GM21515 (cell line): Measurements from ENCODE around the gene CELA2B.
"Not testable (repeated sequence)": the region's sequence is repeated elsewhere in the genome, so short reads cannot be mapped to it uniquely, and the experiment has no call there.

Experiments
- ATAC-seq: cut with Tn5 transposase; IDR thresholded peaks from one replicate; pipeline ENCODE4 v1.9.1; 2021; ENCODE audit not compliant: unreplicated experiment

Gene CELA2B

DNA sequence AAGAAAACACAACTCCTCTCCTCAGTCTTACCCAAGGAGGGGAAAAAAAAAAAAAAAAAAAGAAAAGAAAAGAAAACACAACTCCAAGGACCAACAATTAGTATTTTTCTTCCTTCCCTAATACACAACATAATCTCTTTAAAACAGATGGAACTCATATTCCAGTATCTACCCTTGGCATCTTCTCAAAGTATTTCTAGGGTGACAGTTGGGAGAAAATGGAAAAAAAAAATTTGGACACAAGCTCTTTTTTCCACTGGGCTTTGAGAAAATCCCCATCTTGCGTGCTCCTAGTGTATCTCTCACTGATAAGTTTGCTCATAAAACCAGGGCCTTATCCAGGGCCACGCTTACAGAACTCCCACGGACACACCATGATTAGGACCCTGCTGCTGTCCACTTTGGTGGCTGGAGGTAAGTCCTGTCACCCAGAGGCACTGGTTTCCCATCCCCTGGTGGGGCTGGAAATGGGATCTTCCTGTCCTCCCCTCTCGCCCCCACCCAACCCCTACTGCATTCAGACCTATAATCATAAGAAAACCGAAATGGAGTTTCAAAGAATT, at the start of gene CELA2B:
TSS of gene CELA2B (plus strand) at position 353 of the 563 bp plus-strand sequence. CDS start at position 375, 22 bp downstream.
- ATAC-seq: no peak

DNA sequence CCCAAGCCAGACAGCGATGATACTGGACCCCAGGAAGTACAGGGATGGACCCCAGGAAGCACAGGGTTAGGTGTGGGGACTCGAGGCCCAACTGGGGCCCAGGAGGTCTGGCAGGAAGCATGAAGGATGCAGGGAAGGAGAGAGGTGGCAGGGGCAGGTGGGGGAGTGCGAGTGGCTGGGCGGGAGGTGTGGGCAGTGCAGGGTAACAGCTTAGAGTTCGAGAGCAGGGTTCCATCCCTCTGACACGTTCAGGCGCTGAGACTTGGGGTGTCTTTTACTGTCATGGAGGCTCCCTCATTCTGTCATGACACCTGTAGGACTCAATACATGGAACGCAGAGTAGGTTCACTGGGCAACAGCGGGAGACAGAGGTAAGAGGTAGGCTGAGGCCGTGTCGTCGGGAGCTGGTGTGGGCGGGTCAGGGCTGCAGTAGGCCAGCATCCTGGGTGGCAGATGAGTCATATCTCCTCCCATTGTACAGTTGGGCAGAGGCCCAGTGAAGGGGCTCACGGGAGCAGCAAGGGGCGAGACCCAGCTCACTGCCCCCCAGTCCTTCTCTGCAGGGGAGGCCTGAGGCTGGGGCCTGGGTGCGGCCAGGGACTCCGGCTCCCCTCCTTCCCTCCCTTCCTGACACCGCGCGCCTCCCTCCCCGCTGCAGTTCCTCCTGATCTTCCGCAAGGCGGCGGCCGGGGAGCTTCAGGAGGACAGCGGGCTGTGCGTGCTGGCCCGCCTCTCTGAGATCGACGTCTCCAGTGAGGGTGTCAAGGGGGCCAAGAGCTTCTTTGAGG, 49.2 kb upstream of the CELA2B start:
- no peak for ATAC-seq

DNA sequence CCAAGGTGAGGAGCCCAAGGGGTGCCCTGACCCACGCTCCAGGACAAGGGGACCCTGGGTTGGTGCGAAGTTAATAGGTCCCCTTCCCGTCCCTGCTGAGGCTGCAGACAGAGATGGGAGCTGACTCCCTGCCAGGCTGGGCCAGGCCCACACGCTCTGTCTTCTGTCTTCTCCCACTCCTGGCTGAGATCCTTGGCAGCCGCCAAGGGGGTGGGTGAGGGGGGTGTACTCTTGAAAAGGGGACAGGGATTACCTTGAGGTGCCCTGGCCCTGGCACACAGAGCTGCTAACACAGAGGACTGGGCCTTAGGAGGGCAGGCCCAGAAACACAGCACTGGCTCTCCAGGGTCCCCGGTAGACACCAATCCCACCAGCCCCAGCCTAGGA, 48.6 kb upstream of the CELA2B start:
- ATAC-seq: no peak

DNA sequence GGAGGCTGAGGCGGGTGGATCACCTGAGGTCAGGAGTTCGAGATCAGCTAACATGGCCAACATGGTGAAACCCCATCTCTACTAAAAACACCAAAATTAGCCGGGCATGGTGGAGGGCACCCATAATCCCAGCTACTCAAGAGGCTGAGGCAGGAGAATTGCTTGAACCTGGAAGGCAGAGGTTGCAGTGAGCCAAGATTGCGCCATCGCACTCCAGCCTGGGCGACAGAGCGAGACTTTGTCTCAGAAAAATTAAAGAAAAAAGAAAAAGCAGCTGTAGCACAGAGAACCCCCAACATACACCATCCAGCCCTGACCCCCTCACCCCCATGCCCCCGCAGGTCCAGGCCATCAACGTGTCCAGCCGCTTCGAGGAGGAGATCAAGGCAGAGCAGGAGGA, 47.7 kb upstream of the CELA2B start:
- not testable (repeated sequence) for ATAC-seq

DNA sequence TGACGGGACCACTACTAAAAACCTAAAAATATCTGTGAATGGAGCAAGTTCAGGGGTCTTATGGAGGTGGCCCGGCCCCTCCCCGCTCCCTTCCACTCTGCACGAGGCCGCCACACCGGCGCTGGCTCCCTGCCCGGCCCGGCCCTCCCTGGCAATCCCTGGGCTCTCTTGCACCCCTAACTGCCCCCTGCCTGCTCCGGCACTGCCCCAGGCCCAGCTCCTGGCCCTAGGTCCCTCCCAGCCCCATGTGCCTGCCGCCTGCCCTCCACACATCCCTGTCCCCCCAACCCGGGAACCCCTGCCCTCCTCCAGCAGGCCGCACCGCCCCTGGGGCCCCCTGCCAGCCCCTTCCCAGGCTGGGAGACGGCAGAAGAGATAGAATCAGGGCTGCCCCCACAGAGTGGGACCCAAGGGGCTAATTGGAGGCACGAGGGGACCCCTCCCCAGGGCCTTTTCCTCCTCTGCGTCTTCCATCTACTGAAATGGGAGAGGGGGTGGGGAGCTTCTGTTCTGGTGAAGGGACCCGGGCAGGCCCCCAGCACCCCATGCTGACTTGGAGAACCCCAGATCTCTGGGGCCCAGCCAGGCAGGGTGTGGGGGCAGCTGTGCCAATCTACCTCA, 47.0 kb upstream of the CELA2B start:
- no peak for ATAC-seq

DNA sequence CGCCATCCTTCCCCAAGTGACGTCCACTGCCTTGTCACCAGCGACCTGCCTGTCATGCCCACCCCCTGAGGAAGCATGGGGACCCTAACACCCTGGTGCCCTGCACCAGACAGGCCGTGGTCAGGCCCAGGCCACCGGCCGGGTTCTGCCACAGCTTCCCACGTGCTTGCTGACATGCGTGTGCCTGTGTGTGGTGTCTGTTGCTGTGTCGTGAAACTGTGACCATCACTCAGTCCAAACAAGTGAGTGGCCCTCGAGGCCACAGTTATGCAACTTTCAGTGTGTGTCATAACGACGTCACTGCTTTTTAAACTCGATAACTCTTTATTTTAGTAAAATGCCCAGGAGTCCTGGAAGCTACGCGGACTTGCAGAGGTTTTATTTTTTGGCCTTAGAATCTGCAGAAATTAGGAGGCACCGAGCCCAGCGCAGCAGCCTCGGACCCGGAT, 46.2 kb upstream of the CELA2B start:
- ATAC-seq: no peak

DNA sequence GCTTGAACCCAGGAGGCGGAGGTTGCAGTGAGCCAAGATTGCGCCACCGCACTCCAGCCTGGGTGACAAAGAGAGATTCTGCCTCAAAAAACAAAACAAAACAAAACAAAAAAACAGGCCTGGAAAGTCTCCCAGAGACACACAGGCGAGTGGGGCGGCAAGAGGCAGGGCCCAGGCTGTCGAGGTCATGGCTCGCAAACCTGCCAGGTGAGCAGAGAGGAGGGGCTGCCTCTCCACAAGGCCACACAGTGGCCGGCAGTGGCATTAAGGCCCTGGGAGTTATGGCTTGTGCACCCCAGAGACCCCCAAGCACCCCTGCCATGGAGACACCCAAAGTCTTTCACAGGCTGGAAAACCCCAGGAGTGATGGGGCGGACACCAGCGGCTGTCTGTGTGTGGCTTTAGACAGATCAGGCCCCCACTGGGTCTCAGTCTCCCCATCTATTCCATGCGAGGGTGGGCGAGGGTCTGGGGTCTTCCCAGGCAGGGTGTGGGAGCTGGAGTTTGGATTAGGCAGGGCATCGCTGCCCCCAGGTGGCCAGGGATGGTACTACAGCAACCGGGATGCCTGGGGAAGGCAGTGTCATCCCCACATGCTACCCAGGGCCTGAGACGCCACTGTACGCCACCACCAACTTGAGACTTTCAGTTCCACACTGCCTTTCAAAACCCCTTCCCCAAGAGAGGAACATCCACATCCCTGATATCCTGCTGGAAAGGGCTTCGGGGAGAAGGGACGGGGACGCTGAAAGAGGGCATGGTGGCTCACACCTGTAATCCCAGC, 44.9 kb upstream of the CELA2B start:
- ATAC-seq: peak; percentile 61

DNA sequence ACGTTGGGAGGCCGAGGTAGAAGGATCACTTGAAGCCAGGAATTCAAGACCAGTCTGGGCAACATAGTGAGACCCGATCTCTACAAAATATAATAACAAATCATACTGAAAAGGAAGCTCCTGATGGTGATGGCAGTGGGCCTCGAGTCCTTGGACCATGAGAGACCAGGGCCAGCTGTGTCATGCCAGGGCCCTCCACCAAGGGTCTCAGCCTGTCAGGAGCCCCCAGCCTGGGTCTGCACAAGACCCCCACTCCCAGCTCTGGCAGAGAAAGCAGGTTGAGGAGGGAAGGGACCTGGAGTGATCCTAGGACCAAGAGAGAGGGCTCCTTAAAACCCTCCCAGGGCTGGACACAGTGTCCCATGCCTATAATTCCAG, 44.3 kb upstream of the CELA2B start:
- ATAC-seq: no peak

DNA sequence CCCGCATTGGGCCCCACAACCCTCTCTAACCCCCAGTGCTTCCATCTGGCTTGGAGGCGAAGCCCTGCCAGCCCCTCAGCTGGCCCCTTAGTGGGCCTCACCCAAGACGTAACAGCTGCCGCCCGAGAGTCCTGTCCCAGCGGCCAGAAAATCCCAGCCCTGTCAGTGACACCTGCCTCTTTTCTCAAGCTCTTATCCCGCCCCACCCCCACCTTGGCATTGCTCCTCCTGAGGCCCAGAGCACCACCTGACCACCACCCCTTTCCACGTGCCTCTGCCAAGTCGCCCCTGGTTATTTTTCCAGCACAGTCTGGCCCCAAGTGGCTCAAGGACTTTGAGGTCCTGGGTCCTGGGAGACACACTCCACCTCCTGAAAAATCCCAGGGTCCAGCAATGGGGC, 43.6 kb upstream of the CELA2B start:
- ATAC-seq: no peak

DNA sequence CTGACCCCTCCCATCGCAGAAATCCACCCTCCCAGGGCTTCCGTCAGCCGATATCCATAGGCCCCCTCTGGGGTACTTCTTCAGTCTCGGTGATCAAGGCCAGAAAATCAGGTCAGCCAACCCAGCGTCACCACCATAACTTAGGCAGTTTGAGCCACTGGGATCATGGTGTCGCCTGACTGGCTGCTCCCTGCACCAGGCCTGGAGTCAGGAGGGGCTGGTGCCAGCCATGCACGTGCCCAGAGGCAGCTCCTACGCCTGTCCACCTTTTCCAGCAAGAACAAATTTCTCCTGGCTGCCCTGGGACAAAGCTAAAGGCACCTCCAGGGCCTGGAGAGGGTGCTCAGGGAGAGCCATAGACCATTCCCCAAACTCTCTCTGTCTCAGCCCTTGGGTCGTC, 42.4 kb upstream of the CELA2B start:
- ATAC-seq: no peak

DNA sequence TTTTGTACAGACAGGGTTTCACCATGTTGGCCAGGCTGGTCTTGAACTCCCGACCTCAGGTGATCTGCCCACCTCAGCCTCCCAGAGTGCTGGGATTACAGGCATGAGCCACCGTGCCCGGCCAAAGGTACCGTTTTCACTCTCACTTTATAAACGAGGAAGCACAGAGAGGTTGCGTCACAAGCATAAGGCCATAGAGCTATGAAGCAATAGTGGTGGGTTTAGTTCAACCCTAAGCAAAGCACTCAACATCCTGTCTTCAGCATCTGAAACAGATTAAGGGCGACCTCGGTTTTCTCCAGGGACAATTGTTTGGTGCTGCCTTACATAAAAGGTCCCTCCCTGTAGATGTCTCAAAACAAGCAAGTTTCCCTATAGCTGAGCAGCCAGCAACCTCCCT, 41.2 kb upstream of the CELA2B start:
- ATAC-seq: not testable (repeated sequence)

DNA sequence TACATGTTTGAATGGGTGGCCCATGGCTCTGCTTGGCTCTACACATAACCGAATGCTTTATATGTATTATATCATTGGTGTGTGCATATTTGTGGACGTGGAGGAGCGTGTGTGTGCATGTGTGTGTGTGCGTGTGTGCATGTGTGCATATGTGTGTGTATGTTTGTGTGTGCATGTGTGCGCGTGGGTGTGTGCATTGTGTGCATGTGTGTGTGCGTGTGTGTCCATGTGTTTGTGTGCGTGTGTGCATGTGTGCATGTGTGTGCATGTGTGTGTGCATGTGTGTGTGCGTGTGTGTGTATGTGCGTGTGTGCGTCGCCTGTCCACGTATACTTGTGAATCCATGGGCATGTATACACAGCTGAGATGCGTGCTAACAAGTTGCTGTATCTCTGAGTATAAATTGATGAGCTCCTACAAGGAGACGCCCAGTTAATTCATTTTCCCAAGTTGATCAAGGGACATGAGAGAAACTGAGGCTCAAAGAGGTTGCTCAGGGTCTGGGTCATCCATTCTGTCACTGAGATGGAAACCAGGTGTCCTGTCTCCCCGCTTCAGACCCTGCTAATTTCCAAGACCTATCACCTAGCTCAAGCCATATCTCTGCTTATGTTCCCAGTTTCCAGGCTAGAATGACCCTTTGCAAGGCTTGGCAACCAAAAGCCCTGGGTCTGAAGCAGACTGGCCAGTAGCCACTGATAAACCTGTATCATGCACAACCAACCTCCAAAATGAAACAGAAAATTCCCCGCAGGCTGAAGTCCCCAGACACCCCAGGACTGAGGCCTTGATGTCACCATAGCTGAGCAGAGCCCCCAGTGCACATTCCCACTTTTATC, 40.4 kb upstream of the CELA2B start:
- no peak for ATAC-seq

DNA sequence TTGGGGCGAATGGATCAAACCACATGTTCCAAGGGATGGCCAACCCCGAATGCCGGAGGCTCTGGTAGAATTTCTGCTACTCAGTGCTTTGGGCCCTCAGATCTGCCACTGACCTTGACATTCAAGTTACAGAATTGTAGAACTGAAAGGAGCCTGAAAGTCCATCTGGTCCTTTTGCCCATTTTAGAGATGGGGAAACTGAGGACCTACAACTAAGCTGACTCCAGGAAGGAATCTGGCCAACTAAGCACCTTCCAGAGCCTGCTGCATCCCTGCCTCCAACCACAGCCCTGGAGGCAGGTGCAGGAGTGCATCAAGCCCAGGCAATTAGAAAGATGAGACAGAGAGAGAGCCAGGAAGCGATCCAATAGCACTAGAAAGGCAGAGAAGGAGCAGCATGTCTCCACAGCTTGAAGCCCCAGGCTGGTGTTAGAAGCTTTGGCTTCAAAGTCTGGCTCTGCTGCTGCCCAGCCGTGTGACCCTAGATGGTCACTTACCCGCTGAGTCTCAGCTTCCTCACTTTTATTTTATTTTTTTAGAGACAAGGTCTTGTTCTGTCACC, 38.9 kb upstream of the CELA2B start:
- no peak for ATAC-seq

DNA sequence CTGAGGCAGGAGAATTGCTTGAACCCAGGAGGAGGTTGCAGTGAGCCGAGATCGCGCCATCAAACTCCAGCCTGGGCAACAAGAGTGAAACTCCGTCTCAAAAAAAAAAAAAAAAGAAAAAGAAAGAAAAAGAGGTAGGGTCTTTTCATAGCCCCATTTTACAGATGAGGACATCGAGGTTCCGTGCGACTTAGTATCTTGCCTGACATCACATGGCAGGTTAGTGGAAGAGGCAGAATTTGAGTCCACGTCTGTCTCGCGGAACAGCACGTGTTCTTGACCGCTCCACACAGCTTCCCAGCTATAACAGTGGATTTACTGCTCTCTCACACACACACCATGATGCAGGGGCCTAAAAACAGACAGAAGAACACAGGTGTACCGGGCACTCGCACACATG, 36.6 kb upstream of the CELA2B start:
- no peak for ATAC-seq

DNA sequence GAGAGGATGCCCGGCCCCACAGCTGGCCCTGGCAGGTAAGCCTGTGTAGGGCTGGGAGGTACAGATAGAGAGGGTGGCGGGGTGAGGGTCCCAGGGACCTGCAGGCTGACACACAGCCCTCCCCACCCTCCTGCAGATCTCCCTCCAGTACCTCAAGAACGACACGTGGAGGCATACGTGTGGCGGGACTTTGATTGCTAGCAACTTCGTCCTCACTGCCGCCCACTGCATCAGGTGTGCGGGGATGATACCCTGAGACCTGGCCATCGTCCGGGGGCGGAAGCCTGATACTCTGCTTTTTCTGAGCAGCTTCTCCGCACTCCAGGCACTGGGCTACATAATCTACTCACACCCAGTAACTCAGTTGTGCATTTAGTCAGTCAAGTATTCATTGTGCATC, 35.5 kb upstream of the CELA2B start:
- no peak for ATAC-seq

DNA sequence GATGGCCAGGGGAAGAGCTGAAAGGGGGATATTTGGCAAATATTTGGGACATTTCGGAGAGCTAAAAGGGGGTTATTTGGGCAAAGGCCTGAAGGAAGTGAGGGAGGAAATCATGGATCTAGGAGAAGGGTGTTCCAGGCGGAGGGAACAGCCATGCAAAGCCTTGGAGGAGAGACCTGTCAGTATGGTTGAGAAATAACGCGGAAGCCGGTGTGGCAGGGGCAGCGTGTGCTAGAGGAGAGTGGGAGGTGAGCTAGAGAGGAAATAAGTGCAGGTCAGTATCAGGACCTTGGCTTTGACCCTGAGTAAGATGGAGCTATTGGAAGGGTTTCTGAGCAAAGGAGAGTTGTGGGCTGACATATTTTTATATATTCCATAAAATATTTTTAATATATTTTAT, 34.7 kb upstream of the CELA2B start:
- ATAC-seq: no peak

DNA sequence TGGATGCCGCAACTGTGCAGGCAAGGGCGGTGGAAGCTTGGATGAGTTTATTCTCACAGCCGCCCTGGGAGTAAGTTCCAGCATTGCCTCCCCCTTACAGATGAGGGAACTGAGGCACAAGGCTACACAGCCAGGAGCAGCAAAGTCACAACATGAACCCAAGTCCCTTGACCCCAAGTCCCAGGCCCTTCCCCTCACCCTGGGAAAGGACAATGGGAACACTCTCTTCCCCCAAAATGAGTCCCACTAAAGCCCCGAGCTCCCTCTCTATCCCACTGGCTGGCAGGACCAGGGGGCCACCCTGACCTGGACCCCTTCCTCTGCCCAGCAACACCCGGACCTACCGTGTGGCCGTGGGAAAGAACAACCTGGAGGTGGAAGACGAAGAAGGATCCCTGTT, 33.8 kb upstream of the CELA2B start:
- ATAC-seq: no peak

DNA sequence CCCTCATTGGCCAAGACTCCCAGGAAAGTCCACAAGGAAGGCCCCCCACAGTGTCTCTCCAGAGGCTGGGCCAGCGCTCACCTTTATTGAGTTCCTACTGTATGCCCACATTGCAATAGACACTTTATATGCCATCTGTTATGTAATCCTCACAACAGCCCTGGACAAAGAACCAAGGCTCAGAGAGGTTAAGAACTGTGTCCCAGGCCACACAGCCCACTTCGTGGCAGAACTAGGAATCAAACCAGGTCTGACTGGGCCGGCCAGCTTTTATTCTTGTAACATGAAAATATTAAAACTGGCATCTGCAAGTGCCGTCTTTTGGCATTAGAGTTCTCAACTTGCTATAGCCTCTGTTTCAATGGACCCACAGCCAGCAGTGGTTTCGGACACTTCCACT, 33.1 kb upstream of the CELA2B start:
- no peak for ATAC-seq

DNA sequence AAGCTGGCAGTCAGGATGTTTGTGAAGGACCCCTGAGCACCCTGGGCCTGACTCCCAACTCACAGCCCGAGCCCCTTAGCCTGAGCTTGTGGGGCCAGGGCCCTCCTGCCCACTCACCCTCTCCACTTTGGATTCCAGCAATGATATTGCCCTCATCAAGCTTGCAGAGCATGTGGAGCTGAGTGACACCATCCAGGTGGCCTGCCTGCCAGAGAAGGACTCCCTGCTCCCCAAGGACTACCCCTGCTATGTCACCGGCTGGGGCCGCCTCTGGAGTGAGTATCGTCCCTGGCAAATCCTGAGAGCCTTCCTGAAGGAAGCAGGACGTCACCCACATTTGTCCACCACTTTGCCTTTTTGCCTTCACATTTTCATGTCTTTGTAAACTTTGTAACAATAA, 32.6 kb upstream of the CELA2B start:
- no peak for ATAC-seq
